ENCODE measurements around the gene MYLK4. TPM values are rescaled to one million over a fixed set of nuclear protein-coding genes. Genes with fewer than 3 reads are reported as not detected.

MYLK4 gene
- total and polyA plus RNA-seq, 2 of the 13 experiments (the other 11 are each of a cell fraction or from before 2014, with no cell fraction given), result 0.26 to 0.29 TPM

DNA sequence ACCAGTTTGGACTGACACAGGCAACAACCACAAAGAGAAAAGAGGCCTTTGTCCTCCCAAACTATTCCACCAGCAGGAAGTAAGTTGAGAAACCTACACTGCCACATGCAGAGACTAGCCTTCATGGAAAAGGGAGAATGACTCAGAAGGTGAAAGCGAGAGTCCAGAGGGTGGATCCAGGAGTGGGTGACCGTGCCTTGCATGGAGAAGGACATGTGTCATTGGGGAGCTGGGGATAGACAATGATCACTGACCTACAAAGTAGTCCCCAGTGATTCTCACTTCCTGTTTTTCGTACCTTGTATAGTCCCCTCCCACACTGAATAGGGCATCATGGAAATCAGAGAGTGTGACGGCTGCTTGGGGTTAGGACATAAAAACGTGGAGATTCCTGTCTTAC is 91.9 kb downstream of the MYLK4 start (continued):
- TF ChIP-seq, protein P1, sequence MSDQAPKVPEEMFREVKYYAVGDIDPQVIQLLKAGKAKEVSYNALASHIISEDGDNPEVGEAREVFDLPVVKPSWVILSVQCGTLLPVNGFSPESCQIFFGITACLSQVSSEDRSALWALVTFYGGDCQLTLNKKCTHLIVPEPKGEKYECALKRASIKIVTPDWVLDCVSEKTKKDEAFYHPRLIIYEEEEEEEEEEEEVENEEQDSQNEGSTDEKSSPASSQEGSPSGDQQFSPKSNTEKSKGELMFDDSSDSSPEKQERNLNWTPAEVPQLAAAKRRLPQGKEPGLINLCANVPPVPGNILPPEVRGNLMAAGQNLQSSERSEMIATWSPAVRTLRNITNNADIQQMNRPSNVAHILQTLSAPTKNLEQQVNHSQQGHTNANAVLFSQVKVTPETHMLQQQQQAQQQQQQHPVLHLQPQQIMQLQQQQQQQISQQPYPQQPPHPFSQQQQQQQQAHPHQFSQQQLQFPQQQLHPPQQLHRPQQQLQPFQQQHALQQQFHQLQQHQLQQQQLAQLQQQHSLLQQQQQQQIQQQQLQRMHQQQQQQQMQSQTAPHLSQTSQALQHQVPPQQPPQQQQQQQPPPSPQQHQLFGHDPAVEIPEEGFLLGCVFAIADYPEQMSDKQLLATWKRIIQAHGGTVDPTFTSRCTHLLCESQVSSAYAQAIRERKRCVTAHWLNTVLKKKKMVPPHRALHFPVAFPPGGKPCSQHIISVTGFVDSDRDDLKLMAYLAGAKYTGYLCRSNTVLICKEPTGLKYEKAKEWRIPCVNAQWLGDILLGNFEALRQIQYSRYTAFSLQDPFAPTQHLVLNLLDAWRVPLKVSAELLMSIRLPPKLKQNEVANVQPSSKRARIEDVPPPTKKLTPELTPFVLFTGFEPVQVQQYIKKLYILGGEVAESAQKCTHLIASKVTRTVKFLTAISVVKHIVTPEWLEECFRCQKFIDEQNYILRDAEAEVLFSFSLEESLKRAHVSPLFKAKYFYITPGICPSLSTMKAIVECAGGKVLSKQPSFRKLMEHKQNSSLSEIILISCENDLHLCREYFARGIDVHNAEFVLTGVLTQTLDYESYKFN (CRISPR knock-in tag; conservative IDR thresholded peaks at IDR 0.05), result peak; percentile 28; the same call in 1 of the 2 replicates
- TF ChIP-seq, protein P2, sequence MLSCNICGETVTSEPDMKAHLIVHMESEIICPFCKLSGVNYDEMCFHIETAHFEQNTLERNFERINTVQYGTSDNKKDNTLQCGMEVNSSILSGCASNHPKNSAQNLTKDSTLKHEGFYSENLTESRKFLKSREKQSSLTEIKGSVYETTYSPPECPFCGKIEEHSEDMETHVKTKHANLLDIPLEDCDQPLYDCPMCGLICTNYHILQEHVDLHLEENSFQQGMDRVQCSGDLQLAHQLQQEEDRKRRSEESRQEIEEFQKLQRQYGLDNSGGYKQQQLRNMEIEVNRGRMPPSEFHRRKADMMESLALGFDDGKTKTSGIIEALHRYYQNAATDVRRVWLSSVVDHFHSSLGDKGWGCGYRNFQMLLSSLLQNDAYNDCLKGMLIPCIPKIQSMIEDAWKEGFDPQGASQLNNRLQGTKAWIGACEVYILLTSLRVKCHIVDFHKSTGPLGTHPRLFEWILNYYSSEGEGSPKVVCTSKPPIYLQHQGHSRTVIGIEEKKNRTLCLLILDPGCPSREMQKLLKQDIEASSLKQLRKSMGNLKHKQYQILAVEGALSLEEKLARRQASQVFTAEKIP (CRISPR knock-in tag; IDR thresholded peaks at IDR 0.05; ENCODE audit: borderline replicate concordance), result no peak
- TF ChIP-seq ZNF644 (CRISPR knock-in tag; IDR thresholded peaks at IDR 0.05; ENCODE audit: low read depth) (peak; percentile 59; the same call in 1 of the 2 replicates), ISX (CRISPR knock-in tag; conservative IDR thresholded peaks at IDR 0.05) (no peak), ELF3 (CRISPR knock-in tag; IDR thresholded peaks at IDR 0.05) (peak; percentile 97), FOSL1 (CRISPR knock-in tag; IDR thresholded peaks at IDR 0.05; ENCODE audit: borderline replicate concordance) (no peak), NCOR1 (IDR thresholded peaks at IDR 0.05; ENCODE audit: borderline replicate concordance, low read length) (no peak), FOSL2 (CRISPR knock-in tag; IDR thresholded peaks at IDR 0.05) (peak; percentile 83), GABPB1 (CRISPR knock-in tag; IDR thresholded peaks at IDR 0.05) (peak; percentile 26; the same call in 1 of the 2 replicates), ZNF432 (CRISPR knock-in tag; IDR thresholded peaks at IDR 0.05; ENCODE audit: borderline replicate concordance) (no peak), HMG20A (CRISPR knock-in tag; IDR thresholded peaks at IDR 0.05; ENCODE audit: borderline replicate concordance) (peak; percentile 58), ZNF382 (CRISPR knock-in tag; IDR thresholded peaks at IDR 0.05; ENCODE audit: borderline replicate concordance) (no peak), ZNF317 (CRISPR knock-in tag; IDR thresholded peaks at IDR 0.05) (no peak), ZNF33B (CRISPR knock-in tag; IDR thresholded peaks at IDR 0.05) (no peak), TBL1XR1 (IDR thresholded peaks at IDR 0.05; ENCODE audit: borderline replicate concordance, low read length, partially characterized antibody) (no peak), SAP130 (CRISPR knock-in tag; IDR thresholded peaks at IDR 0.05; ENCODE audit: low read depth) (peak; percentile 63), GATAD2A (CRISPR knock-in tag; IDR thresholded peaks at IDR 0.05) (0 out of 2 replicates have a peak, but pooled peaks have one; percentile 34), ZBTB39 (CRISPR knock-in tag; IDR thresholded peaks at IDR 0.05) (no peak), MAX (IDR thresholded peaks at IDR 0.05) (peak; percentile 43; the same call in 1 of the 2 replicates), HOXA5 (CRISPR knock-in tag; IDR thresholded peaks at IDR 0.05) (no peak)
- TF ChIP-seq, protein P3, sequence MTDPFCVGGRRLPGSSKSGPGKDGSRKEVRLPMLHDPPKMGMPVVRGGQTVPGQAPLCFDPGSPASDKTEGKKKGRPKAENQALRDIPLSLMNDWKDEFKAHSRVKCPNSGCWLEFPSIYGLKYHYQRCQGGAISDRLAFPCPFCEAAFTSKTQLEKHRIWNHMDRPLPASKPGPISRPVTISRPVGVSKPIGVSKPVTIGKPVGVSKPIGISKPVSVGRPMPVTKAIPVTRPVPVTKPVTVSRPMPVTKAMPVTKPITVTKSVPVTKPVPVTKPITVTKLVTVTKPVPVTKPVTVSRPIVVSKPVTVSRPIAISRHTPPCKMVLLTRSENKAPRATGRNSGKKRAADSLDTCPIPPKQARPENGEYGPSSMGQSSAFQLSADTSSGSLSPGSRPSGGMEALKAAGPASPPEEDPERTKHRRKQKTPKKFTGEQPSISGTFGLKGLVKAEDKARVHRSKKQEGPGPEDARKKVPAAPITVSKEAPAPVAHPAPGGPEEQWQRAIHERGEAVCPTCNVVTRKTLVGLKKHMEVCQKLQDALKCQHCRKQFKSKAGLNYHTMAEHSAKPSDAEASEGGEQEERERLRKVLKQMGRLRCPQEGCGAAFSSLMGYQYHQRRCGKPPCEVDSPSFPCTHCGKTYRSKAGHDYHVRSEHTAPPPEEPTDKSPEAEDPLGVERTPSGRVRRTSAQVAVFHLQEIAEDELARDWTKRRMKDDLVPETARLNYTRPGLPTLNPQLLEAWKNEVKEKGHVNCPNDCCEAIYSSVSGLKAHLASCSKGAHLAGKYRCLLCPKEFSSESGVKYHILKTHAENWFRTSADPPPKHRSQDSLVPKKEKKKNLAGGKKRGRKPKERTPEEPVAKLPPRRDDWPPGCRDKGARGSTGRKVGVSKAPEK (CRISPR knock-in tag; IDR thresholded peaks at IDR 0.05; ENCODE audit: borderline replicate concordance), result no peak

All from HepG2 (cell line).